K562 (cell line): ENCODE results near the gene BMPR2. TPM values are rescaled to one million over a fixed set of nuclear protein-coding genes. Genes with fewer than 3 reads are reported as not detected.

ENCODE experiments used
- ATAC-seq: fragments of 200-7000 bp; cut with Tn5 transposase; 3 replicates; pipeline ENCODE4 v1.9.1; 2020; ENCODE audit warnings: moderate library complexity
- BruUV-seq: library from RNA; stranded (reverse); fragments of 400-500 nt; replicated peaks from 2 replicates; lab custom pipeline; 2021; lab: Mats Ljungman, UMichigan
- CTCF ChIA-PET: fragments of 300-600 bp; formaldehyde crosslinking; extraction: SDS; loops from one replicate; lab custom pipeline; 2021; ENCODE audit warnings: low intra/inter-chr PET ratio; lab: Yijun Ruan, JAX
- POLR2A ChIA-PET: fragments of 300-600, 350-650 bp; sonication (Branson Sonifier 250); formaldehyde crosslinking; extraction: SDS; loops from one replicate; lab custom pipeline; 2021; ENCODE audit warnings: antibody characterized with exemption, inconsistent platforms; lab: Yijun Ruan, JAX
- DNase-seq, 4 experiments: peaks; one replicate each; pipeline versions ENCODE4 v3.0.0 to v3.0.0-alpha.2; 2011 to 2018; ENCODE audit warnings: low spot score in 3 of 4, mixed read lengths in 3 of 4; ENCODE audit errors: extremely low read depth in 1 of 4
- FAIRE-seq: peaks from 2 replicates; lab custom pipeline; 2011; peaks lifted over from hg19 to GRCh38; lab: Jason Lieb, UNC
- H2AFZ ChIP-seq: 2 replicates; pipeline ENCODE4 v1.6.0; 2011; ENCODE audit warnings: low read depth, low read length, control low read depth, inconsistent platforms
- H3K27ac ChIP-seq: fragments of 200-600 bp; 3 replicates; pipeline ENCODE4 v1.8.0; 2011; ENCODE audit warnings: low read depth, mild to moderate bottlenecking, control low read depth, inconsistent platforms, low read length, moderate library complexity, mixed read lengths; ENCODE audit errors: extremely low read depth
- H3K27me3 ChIP-seq, 2 experiments: fragments of 300-600 bp in 1 of 2; 2 replicates in 1 of 2; 3 replicates in 1 of 2; pipeline versions ENCODE4 v1.6.0 to v1.8.0; 2011; ENCODE audit warnings: inconsistent platforms in 2 of 2, low read length in 2 of 2, mild to moderate bottlenecking in 1 of 2, mixed read lengths in 1 of 2, moderate library complexity in 1 of 2; ENCODE audit not compliant: control insufficient read depth in 2 of 2, insufficient read depth in 2 of 2
- H3K36me3 ChIP-seq: fragments of 300-600 bp; 3 replicates; pipeline ENCODE4 v1.8.0; 2011; ENCODE audit warnings: mild to moderate bottlenecking, low read length, inconsistent platforms; ENCODE audit not compliant: control insufficient read depth, insufficient read depth
- H3K4me1 ChIP-seq, 2 experiments: fragments of 200-600 bp in 1 of 2; replicated peaks in 1 of 2; 2 replicates in 1 of 2; 3 replicates in 1 of 2; pipeline versions ENCODE4 v1.5.1 to v1.8.0; 2011; ENCODE audit warnings: inconsistent platforms in 2 of 2, low read length in 2 of 2, mild to moderate bottlenecking in 1 of 2, mixed read lengths in 1 of 2, moderate library complexity in 1 of 2; ENCODE audit not compliant: control insufficient read depth in 2 of 2, insufficient read depth in 2 of 2
- H3K4me2 ChIP-seq: 2 replicates; pipeline ENCODE4 v1.6.1; 2011; ENCODE audit warnings: low read length, control low read depth, inconsistent platforms, mixed read lengths; ENCODE audit not compliant: insufficient read depth
- H3K4me3 ChIP-seq: fragments of 200-600 bp; sonication (generic), shearing (Covaris generic); 2 replicates; pipeline ENCODE4 v1.5.1; 2016; ENCODE audit warnings: control low read depth, inconsistent platforms
- H3K79me2 ChIP-seq: fragments of 200-600 bp; 3 replicates; pipeline ENCODE4 v1.8.0; 2011; ENCODE audit warnings: low read length, inconsistent platforms; ENCODE audit not compliant: control insufficient read depth, insufficient read depth
- H3K9ac ChIP-seq, 2 experiments: 2 replicates each; pipeline versions ENCODE4 v1.6.0 to v1.6.1; 2011; ENCODE audit warnings: low read depth in 2 of 2, low read length in 2 of 2, control low read depth in 1 of 2, inconsistent platforms in 1 of 2, mild to moderate bottlenecking in 1 of 2, mixed read lengths in 1 of 2; ENCODE audit not compliant: insufficient read depth in 1 of 2
- H3K9me1 ChIP-seq: one replicate; pipeline ENCODE4 v1.6.0; 2011; ENCODE audit warnings: inconsistent platforms, mild to moderate bottlenecking, low read length, moderate library complexity; ENCODE audit not compliant: control insufficient read depth, insufficient read depth
- H3K9me3 ChIP-seq: replicated peaks from 2 replicates; pipeline ENCODE4 v1.5.1; 2011; ENCODE audit warnings: low read depth, low read length, inconsistent platforms; ENCODE audit not compliant: control insufficient read depth, insufficient read depth
- H4K20me1 ChIP-seq: replicated peaks from 2 replicates; pipeline ENCODE4 v1.6.1; 2011; ENCODE audit warnings: low read length, inconsistent platforms, mixed read lengths; ENCODE audit not compliant: control insufficient read depth, insufficient read depth
- BRD4 ChIP-seq: fragments of 200-600 bp; sonication (generic); IDR thresholded peaks from 2 replicates; pipeline ENCODE4 v1.6.1; 2017; ENCODE audit warnings: inconsistent platforms
- DLX4 ChIP-seq: fragments of 250-450 bp; sonication (Bioruptor Pico); IDR thresholded peaks from 2 replicates; pipeline ENCODE4 v1.6.1; 2021; ENCODE audit warnings: mild to moderate bottlenecking
- PBX2 ChIP-seq, 2 experiments: IDR thresholded peaks in 1 of 2; conservative IDR thresholded peaks in 1 of 2; 2 replicates each; pipeline ENCODE4 v1.6.1; 2016; ENCODE audit warnings: low read depth in 2 of 2, mild to moderate bottlenecking in 1 of 2, missing compliant biosample characterization in 1 of 2, missing genetic modification characterization in 1 of 2, moderate library complexity in 1 of 2
- SREBF2 ChIP-seq: sonication (generic); formaldehyde crosslinking; IDR thresholded peaks from 2 replicates; pipeline ENCODE4 v1.4.0; 2020; ENCODE audit warnings: mild to moderate bottlenecking, missing genetic modification reagents
- SRF ChIP-seq, 2 experiments: fragments of 250-450, 450-650 bp in 1 of 2; sonication (Bioruptor Pico) in 1 of 2; sonication (generic) in 1 of 2; formaldehyde crosslinking; IDR thresholded peaks; 2 replicates each; pipeline versions ENCODE4 v1.5.0 to v1.5.1; 2020 to 2022; ENCODE audit warnings: mild to moderate bottlenecking in 1 of 2, missing genetic modification reagents in 1 of 2
- ZNF239 ChIP-seq: fragments of 250-450 bp; sonication (Bioruptor Pico); IDR thresholded peaks from 2 replicates; pipeline ENCODE4 v1.4.0; 2020; ENCODE audit warnings: mild to moderate bottlenecking
- ZNF696 ChIP-seq: fragments of 250-450 bp; sonication (Bioruptor Pico); conservative IDR thresholded peaks from 2 replicates; pipeline ENCODE4 v1.4.0; 2020; ENCODE audit warnings: mild to moderate bottlenecking, moderate library complexity
- WGBS: fragments of 100-300 bp; shearing (Covaris generic); methylation state at CpG from one replicate; pipeline ENCODE4 v1.1.6; 2016; ENCODE audit warnings: low coverage, mixed read lengths; ENCODE audit not compliant: insufficient coverage; ENCODE audit errors: missing lambda C conversion rate; 5-methylcytosine and 5-hydroxymethylcytosine counted together
- in situ Hi-C: fragments of 300-500 bp; cut with MboI; formaldehyde crosslinking; loops from 4 replicates; pipeline ENCODE4 v1.15.0; 2018; ENCODE audit warnings: inconsistent platforms, mixed read lengths
- intact Hi-C: fragments of 100-400 bp; cut with micrococcal nuclease; formaldehyde crosslinking; loops from 2 replicates; pipeline ENCODE4 v1.14.2; 2022
- polyA plus RNA-seq, 8 experiments: library from polyadenylated mRNA; depleted of rRNA in 4 of 8; stranded (reverse) in 5 of 8; unstranded in 3 of 8; fragments of >200 nt; fragmentation: Nextera tagmentation in 2 of 8; fragmentation: Illumina TruSeq in 1 of 8; extraction: Ambion mirVana in 2 of 8; extraction: Trizol in 1 of 8; gene quantifications; 2 replicates each; pipeline versions ENCODE4 v1.2.1 to v1.2.3, GENCODE V29; 2011 to 2014; ENCODE audit warnings: inconsistent platforms in 1 of 8, missing spikeins in 1 of 8
- total RNA-seq, 7 experiments: library from RNA; depleted of rRNA in 6 of 7; stranded (reverse); fragments of >200 nt in 6 of 7; fragmentation: Illumina TruSeq in 2 of 7; extraction: Trizol in 2 of 7; gene quantifications; 2 replicates each; pipeline versions ENCODE4 v1.2.1 to v1.2.3, GENCODE V29; 2011 to 2021; ENCODE audit warnings: low replicate concordance in 1 of 7

The BMPR2 gene
- total and polyA plus RNA-seq, 9 of the 15 experiments (the other 6 are each of a cell fraction or from before 2014, with no cell fraction given) = 0.73 to 5.0 (median 3.3) TPM

GRCh38 chr2:202609381-202610145 lies 233.4 kb downstream of the BMPR2 start (continued):
- TF ChIP-seq SRF (CRISPR knock-in tag; IDR thresholded peaks at IDR 0.05) (no peak), DLX4 (CRISPR knock-in tag) (no peak)

- Histone ChIP-seq H3K9ac (no peak overlapping the region), H3K79me2 (no peaks in the 10 kb centered on the region), H3K4me3 (no peak overlapping the region), H3K36me3 (no peaks in the 10 kb centered on the region), H2AFZ (no peak overlapping the region), H4K20me1 (no peaks in the 10 kb centered on the region), H3K4me2 (no peak overlapping the region), H3K27ac (no peak overlapping the region), H3K9me3 (no peaks in the 10 kb centered on the region), H3K4me1 (no peaks in the 10 kb centered on the region), H3K27me3 (no peaks in the 10 kb centered on the region), H3K9me1 (no peaks in the 10 kb centered on the region)
- ChIA-PET CTCF (no interaction called here), POLR2A (no interaction called here)
- FAIRE-seq = no peak
- in situ Hi-C loops = no loop called here
- WGBS = 20% methylated on average over 4 of the region's 5 CpGs
- intact Hi-C loops = no loop called here
- no TSS peak for BruUV-seq
- no peak for DNase-seq
- TF ChIP-seq BRD4 (no peak), SREBF2 (CRISPR knock-in tag) (no peak), ZNF696 (no peak), ZNF239 (no peak), PBX2 (CRISPR knock-in tag; IDR thresholded peaks at IDR 0.05; ENCODE audit: low read depth) (no peak), PBX2 (tag; conservative IDR thresholded peaks at IDR 0.05; ENCODE audit: low read depth) (peak; percentile 37)
- no peak for ATAC-seq
Observed at GRCh38 chr2:202610380-202610779, 234.3 kb downstream of the BMPR2 start.
